ENCODE data around the gene TRABD2A.

The TRABD2A gene

DNA sequence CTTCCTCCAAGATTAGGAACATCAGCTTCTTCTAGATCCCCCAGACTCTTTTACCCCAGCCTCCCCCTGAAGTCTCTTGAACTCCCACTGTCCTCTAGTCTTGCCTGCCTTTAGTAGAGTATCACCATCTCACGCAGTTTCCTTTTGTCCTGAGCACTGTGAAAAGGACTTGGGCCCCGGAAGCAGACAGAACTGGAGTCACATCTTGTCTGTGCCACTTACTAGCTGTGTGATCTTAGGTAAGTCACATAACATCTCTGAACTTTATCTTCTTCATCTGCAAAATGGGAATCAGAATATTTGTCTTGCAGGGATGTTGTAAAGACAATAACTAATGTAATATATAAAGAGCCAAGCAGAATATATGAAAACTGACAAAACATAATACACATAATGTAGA lies 8.4 kb upstream of the TRABD2A start:
- Histone ChIP-seq H3K9me3 (ENCODE audit: control insufficient read depth, insufficient read depth, low read depth, low read length) (no peaks in the 10 kb centered on the region), H3K4me1 (ENCODE audit: control insufficient read depth, insufficient read depth, low read length) (peaks cover 6% of the 10 kb centered on the region), H3K27ac (ENCODE audit: low read depth, low read length) (no peak overlapping the region), H3K36me3 (ENCODE audit: control insufficient read depth, insufficient read depth, low read length) (no peaks in the 10 kb centered on the region), H3K27me3 (ENCODE audit: control insufficient read depth, insufficient read depth, low read length) (peaks cover 9% of the 10 kb centered on the region), H3K4me3 (ENCODE audit: low read depth, low read length) (no peak overlapping the region), H3K9ac (ENCODE audit: low read length) (no peak overlapping the region)

DNA sequence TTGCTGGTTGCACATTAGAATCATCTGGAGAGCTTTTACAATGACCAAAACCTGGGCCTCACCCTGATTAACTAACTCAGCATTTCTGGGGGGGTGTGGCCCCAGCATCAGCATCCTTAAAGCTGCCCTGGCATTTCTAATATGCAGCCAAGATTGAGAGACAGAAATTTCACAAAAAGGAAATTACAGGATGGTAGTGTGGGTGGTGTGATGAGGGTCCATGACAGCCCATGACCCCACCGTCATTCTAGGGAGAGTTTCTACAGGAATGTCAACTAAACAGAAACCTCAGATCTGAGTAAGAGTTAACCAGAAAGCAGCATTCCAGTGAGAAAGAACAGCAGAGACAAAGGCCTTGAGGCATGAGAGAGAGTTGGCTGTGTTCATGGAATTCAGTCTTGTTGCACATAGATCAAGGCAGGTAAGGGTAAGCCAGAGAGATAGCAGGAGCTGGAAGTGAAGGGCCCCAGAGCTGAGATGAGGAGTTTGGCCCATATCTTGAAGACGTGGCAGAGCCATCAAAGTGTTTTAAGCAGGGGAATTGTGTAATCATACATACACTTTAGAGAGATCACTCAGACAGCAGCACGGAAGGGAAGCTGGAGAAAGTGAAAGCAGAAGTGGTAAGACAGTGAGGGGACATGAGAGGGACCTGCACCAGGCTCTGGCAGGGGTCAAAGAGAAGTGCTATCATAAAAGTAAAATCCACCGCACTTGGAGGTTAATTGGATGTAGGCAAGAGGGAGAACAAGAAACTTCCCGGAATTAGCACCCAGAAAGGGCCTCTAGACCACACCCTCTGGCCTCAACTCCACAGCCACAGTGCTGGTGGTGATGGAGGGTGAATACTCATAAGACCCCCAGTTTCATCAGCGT lies 7.8 kb upstream of the TRABD2A start:
- H3K27ac ChIP-seq (ENCODE audit: low read depth, low read length), result no peak overlapping the region
- H3K36me3 ChIP-seq (ENCODE audit: control insufficient read depth, insufficient read depth, low read length), result no peaks in the 10 kb centered on the region

DNA sequence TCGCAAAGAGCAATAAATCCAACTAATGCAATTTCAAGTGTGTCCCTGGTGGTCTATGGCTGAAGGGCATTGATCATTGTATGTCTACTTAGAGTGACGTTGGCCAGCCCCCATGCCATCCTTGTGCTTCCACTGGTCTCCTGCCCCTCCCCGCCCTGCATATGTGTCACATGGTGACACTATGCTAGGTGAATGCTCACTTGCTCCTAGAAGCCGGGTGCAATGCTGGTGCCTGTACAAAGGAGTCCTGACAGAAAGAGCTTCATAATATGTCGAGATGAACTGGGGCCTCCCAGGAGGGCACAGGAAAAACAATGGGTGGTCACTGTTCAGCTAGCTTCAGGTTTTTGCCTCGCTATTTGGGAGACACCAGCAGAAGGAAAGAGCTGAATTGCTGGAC lies 5.9 kb upstream of the TRABD2A start:
- H3K9ac ChIP-seq (ENCODE audit: low read length), result no peak overlapping the region
- H3K4me3 ChIP-seq (ENCODE audit: low read depth, low read length), result no peak overlapping the region
- H3K27me3 ChIP-seq (ENCODE audit: control insufficient read depth, insufficient read depth, low read length), result peaks cover 25% of the 10 kb centered on the region
- H3K4me1 ChIP-seq (ENCODE audit: control insufficient read depth, insufficient read depth, low read length), result no peaks in the 10 kb centered on the region
- no peaks in the 10 kb centered on the region for H3K36me3 ChIP-seq (ENCODE audit: control insufficient read depth, insufficient read depth, low read length)
- H3K9me3 ChIP-seq (ENCODE audit: control insufficient read depth, insufficient read depth, low read depth, low read length), result no peaks in the 10 kb centered on the region
- no peak overlapping the region for H3K27ac ChIP-seq (ENCODE audit: low read depth, low read length)

More for the DNA sequence above, 7.8 kb upstream of the TRABD2A start:
- H3K9me3 ChIP-seq (ENCODE audit: control insufficient read depth, insufficient read depth, low read depth, low read length), result no peaks in the 10 kb centered on the region
- peaks cover 16% of the 10 kb centered on the region for H3K27me3 ChIP-seq (ENCODE audit: control insufficient read depth, insufficient read depth, low read length)
- H3K4me1 ChIP-seq (ENCODE audit: control insufficient read depth, insufficient read depth, low read length), result no peaks in the 10 kb centered on the region
- no peak overlapping the region for H3K4me3 ChIP-seq (ENCODE audit: low read depth, low read length)
- no peak overlapping the region for H3K9ac ChIP-seq (ENCODE audit: low read length)

DNA sequence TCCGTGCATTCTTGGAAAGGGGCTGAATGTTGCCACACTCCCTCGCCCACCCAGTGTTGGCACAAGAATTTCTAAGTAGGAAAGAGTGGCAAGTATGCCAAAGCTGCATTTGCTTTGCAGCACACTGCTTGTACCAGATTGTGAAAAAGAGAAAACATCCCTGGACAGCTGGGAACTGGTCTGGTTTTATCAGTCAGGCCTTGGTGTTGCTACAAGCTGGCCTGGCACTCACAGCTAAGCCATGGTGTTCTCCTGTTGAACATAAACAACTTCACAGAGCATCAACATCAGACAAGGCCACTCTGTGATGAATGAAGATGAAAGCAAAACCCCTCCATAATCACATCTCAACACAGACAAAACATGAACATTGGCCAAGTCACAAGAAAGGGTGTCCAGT lies 4.2 kb upstream of the TRABD2A start:
- peaks cover 42% of the 10 kb centered on the region for H3K27me3 ChIP-seq (ENCODE audit: control insufficient read depth, insufficient read depth, low read length)
- H3K9ac ChIP-seq (ENCODE audit: low read length), result no peak overlapping the region
- H3K4me3 ChIP-seq (ENCODE audit: low read depth, low read length), result no peak overlapping the region
- H3K36me3 ChIP-seq (ENCODE audit: control insufficient read depth, insufficient read depth, low read length), result no peaks in the 10 kb centered on the region
- H3K4me1 ChIP-seq (ENCODE audit: control insufficient read depth, insufficient read depth, low read length), result peaks cover 6% of the 10 kb centered on the region
- H3K27ac ChIP-seq (ENCODE audit: low read depth, low read length), result no peak overlapping the region
- no peaks in the 10 kb centered on the region for H3K9me3 ChIP-seq (ENCODE audit: control insufficient read depth, insufficient read depth, low read depth, low read length)

DNA sequence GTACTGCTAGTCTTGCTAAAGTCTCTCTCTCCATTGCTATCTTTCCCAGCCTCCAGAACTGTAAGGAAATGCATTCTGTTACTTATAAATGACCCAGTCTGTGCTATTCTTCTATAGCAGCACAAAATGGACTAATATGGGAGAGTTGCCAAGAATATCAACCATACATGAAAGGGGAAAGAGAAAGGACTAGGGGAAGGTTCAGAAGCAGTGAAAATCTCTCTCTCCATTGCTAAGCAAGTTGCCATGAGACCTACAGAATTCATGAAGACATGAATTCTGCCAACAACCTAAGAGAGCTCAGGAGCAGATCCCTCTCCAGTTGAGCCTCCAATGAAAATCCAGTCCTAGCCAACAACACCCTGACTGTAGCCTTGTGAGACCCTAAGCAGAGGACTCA lies 3.6 kb upstream of the TRABD2A start:
- Histone ChIP-seq H3K4me1 (ENCODE audit: control insufficient read depth, insufficient read depth, low read length) (peaks cover 8% of the 10 kb centered on the region), H3K4me3 (ENCODE audit: low read depth, low read length) (no peak overlapping the region), H3K27me3 (ENCODE audit: control insufficient read depth, insufficient read depth, low read length) (peaks cover 49% of the 10 kb centered on the region), H3K27ac (ENCODE audit: low read depth, low read length) (no peak overlapping the region), H3K9ac (ENCODE audit: low read length) (no peak overlapping the region), H3K9me3 (ENCODE audit: control insufficient read depth, insufficient read depth, low read depth, low read length) (no peaks in the 10 kb centered on the region), H3K36me3 (ENCODE audit: control insufficient read depth, insufficient read depth, low read length) (no peaks in the 10 kb centered on the region)

DNA sequence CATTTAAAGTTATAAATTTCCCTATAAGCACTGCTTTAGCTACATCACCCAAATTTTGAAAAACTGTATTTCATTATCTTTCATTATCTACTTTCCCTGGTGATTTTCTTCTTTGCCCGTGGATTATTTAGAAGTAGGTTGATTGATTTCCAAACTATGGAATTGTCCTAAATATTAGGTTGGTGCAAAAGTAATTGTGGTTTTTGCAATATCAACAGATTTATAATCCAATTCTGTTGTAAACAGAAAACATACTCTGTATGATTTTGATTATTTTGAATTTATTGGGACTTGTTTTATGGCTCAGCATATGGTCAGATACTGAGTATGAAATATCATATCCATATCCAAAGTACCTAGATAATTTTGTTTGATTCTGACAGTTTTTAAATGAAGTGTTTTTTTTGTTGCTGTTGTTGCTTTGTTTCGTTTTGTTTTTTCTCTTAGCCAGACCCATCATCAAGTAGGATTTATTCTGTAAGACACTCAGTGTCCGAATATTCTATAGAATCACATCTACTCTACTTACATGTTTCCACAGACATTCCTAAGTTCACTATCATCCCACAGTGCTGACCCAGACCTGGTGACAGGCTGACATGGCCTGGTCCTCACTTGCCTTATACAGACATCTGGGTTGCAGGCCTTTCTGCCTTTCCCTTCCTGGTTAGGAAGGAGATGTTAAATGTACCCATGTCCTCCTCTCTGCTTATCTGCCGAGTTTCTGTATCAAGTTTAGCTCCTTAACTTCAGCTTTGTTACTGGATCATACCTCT lies 2.1 kb upstream of the TRABD2A start:
- Histone ChIP-seq H3K4me3 (ENCODE audit: low read depth, low read length) (no peak overlapping the region), H3K4me1 (ENCODE audit: control insufficient read depth, insufficient read depth, low read length) (peaks cover 8% of the 10 kb centered on the region), H3K36me3 (ENCODE audit: control insufficient read depth, insufficient read depth, low read length) (no peaks in the 10 kb centered on the region), H3K9me3 (ENCODE audit: control insufficient read depth, insufficient read depth, low read depth, low read length) (no peaks in the 10 kb centered on the region), H3K27ac (ENCODE audit: low read depth, low read length) (no peak overlapping the region), H3K27me3 (ENCODE audit: control insufficient read depth, insufficient read depth, low read length) (peaks cover 63% of the 10 kb centered on the region), H3K9ac (ENCODE audit: low read length) (no peak overlapping the region)

DNA sequence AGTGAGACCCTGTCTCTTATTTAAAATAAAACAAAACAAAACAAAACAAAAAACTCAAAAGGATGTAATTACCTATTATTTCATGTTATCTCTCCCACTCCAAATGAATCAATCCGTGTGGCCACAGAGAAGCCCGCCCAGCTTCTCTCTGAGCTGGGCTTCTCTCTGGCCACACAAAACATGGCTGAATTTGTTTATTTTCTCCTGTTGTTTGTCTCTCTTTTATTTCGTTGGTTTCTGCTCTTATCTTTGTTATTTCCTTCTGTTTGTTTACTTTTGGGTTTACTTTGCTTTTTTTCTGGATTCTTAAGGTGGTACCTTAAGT lies 1.5 kb upstream of the TRABD2A start:
- peaks cover 69% of the 10 kb centered on the region for H3K27me3 ChIP-seq (ENCODE audit: control insufficient read depth, insufficient read depth, low read length)
- H3K4me3 ChIP-seq (ENCODE audit: low read depth, low read length), result no peak overlapping the region
- H3K9me3 ChIP-seq (ENCODE audit: control insufficient read depth, insufficient read depth, low read depth, low read length), result no peaks in the 10 kb centered on the region
- H3K36me3 ChIP-seq (ENCODE audit: control insufficient read depth, insufficient read depth, low read length), result no peaks in the 10 kb centered on the region
- H3K9ac ChIP-seq (ENCODE audit: low read length), result no peak overlapping the region
- peaks cover 8% of the 10 kb centered on the region for H3K4me1 ChIP-seq (ENCODE audit: control insufficient read depth, insufficient read depth, low read length)
- no peak overlapping the region for H3K27ac ChIP-seq (ENCODE audit: low read depth, low read length)

DNA sequence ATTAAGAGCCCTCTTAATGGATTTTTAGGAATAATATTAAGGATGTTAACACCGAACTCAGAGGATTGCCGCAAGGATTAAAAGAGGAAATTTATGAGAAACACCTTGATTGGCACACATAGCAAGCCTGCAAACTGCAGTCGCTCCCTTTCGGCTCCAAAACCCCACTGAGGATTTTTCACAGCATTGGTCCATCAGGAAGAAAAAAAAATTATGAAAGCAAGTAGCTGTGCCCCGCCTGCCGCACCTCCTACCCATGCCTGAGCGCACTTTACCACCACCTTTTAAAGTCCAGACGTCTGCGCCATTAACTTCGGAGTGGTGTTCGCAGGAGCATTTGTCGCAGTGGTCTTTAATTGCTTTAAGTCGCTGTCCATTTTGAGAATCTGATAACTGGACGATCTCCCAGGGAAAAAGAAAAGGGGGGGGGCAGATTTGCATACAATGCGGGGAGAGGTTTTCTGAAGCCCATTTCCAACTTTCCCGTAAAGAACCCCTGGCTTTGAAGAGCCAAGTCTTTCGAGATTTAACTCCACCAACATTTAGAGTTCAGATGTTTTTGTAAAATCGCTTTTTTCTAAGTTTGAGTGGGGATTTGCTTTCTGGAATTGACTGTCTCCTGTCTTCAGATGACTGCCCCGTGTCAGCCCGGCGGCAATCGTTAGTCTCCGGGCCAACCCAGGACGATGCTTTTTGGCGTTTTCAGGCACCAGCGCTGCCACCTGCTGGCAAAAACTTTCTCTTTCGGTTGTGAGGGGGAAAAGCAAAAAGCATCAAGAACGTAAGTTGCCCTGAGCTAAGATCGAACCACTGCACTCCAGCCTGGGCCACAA lies 913 bp upstream of the TRABD2A start:
- Histone ChIP-seq H3K36me3 (ENCODE audit: control insufficient read depth, insufficient read depth, low read length) (no peaks in the 10 kb centered on the region), H3K9me3 (ENCODE audit: control insufficient read depth, insufficient read depth, low read depth, low read length) (no peaks in the 10 kb centered on the region), H3K27me3 (ENCODE audit: control insufficient read depth, insufficient read depth, low read length) (peaks cover 75% of the 10 kb centered on the region), H3K4me3 (ENCODE audit: low read depth, low read length) (peak overlapping the region; percentile 82), H3K27ac (ENCODE audit: low read depth, low read length) (no peak overlapping the region), H3K9ac (ENCODE audit: low read length) (peak overlapping the region; percentile 31), H3K4me1 (ENCODE audit: control insufficient read depth, insufficient read depth, low read length) (peaks cover 8% of the 10 kb centered on the region)

DNA sequence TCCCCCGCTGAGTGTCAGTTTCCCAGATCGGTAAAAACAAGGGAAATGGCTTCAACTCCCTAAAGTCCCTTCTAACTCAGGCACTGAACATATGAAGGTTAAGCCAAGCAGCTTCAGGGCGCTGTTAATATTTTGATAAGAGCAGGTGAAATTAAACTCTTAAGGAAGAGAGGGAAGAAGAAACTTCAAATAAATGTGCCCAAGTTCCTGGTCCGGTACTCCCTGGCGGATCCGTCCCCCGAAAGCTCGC lies 564 bp downstream of the TRABD2A start:
- peaks cover 85% of the 10 kb centered on the region for H3K27me3 ChIP-seq (ENCODE audit: control insufficient read depth, insufficient read depth, low read length)
- no peak overlapping the region for H3K27ac ChIP-seq (ENCODE audit: low read depth, low read length)
- H3K9ac ChIP-seq (ENCODE audit: low read length), result peak overlapping the region; percentile 82
- peaks cover 8% of the 10 kb centered on the region for H3K4me1 ChIP-seq (ENCODE audit: control insufficient read depth, insufficient read depth, low read length)
- peak overlapping the region; percentile 82 for H3K4me3 ChIP-seq (ENCODE audit: low read depth, low read length)
- H3K9me3 ChIP-seq (ENCODE audit: control insufficient read depth, insufficient read depth, low read depth, low read length), result no peaks in the 10 kb centered on the region
- no peaks in the 10 kb centered on the region for H3K36me3 ChIP-seq (ENCODE audit: control insufficient read depth, insufficient read depth, low read length)

DNA sequence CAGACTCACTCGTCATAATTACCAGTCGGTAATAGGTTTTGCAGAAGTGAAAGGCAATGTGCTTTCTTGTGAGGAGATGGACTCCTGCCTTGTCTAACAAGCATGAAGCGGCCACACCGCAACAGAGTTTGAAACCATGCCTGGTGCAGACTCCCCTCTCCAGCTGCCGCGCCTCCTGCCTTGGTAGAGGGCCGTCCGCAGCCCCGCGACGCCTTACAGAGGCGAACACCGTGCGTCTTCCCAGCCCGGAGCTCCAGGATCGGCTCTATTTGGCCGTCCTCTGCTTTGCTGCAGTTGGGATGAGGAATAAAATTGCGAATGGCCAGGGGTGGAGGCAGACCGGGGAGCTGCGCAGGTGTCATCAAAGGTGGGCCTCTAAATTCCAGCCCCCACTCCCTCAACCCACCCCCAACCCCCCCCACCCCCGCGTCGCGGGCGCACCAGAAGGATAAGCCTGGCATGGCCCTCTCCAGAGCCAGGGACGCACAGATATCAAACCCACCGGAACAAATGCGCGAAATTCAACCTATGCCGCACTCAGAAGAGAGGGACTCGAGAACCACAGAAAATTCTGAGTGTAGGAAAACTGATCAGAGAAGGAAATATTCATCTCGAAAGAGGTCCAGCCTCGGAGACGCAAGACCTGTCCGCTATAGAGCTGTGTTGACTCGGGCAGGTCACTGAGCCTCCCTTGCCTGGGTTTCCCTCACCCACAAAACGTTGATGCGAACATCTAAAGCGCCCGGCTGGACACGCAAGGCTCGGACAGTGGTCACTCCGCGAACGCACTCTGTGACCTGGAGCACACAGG lies 1.1 kb downstream of the TRABD2A start:
- H3K36me3 ChIP-seq (ENCODE audit: control insufficient read depth, insufficient read depth, low read length), result no peaks in the 10 kb centered on the region
- peak overlapping the region; percentile 82 for H3K4me3 ChIP-seq (ENCODE audit: low read depth, low read length)
- peak overlapping the region; percentile 82 for H3K9ac ChIP-seq (ENCODE audit: low read length)
- peaks cover 81% of the 10 kb centered on the region for H3K27me3 ChIP-seq (ENCODE audit: control insufficient read depth, insufficient read depth, low read length)
- H3K9me3 ChIP-seq (ENCODE audit: control insufficient read depth, insufficient read depth, low read depth, low read length), result no peaks in the 10 kb centered on the region
- no peak overlapping the region for H3K27ac ChIP-seq (ENCODE audit: low read depth, low read length)
- peaks cover 8% of the 10 kb centered on the region for H3K4me1 ChIP-seq (ENCODE audit: control insufficient read depth, insufficient read depth, low read length)
